ENCODE measurements around the gene ZNF689.

- TF ChIP-seq TAF1 (IDR thresholded peaks at IDR 0.05; ENCODE audit: borderline replicate concordance, insufficient read depth, low read length) (no peak), POLR2AphosphoS5 (IDR thresholded peaks at IDR 0.05; ENCODE audit: low read depth, low read length) (no peak), SIN3A (IDR thresholded peaks at IDR 0.05; ENCODE audit: borderline replicate concordance, insufficient read depth, low read length) (no peak), FOXP2 (optimal IDR thresholded peaks at IDR 0.05; ENCODE audit: borderline replicate concordance, extremely low read depth, extremely low read length, insufficient read depth) (no peak)
Observed at GRCh38 chr16:30553393-30553899, 56.7 kb downstream of the ZNF689 start.
